ENCODE measurements around the gene MYLK4.
A peak's percentile ranks its signal among the peaks of the same experiment; 100 is the strongest.

Gene MYLK4

GRCh38 chr6:2625581-2625980 is 125.1 kb downstream of the MYLK4 start:
- Histone ChIP-seq H3K9ac (ENCODE audit: low read depth in 1 of 2, low read length in 2 of 2) (no peak overlapping the region), H3K27me3 (ENCODE audit: control insufficient read depth in 2 of 2, insufficient read depth in 2 of 2, low read length in 2 of 2) (no peaks in the 10 kb centered on the region), H3K9me3 (ENCODE audit: control insufficient read depth in 2 of 2, low read length in 2 of 2) (no peaks in the 10 kb centered on the region), H3K4me1 (ENCODE audit: control insufficient read depth in 2 of 2, insufficient read depth in 2 of 2, low read length in 2 of 2) (peaks cover 0 to 6% of the 10 kb centered on the region in 2 donors), H3K4me3 (ENCODE audit: low read length in 2 of 2) (no peak overlapping the region), H3K36me3 (ENCODE audit: control insufficient read depth in 2 of 2, insufficient read depth in 2 of 2, low read length in 2 of 2) (no peaks in the 10 kb centered on the region), H3K27ac (ENCODE audit: low read depth in 2 of 2, low read length in 2 of 2) (peak overlapping the region in 1 of 2 donors; percentile 54)

- no peaks in the 10 kb centered on the region for H3K27me3 ChIP-seq (ENCODE audit: control insufficient read depth in 2 of 2, insufficient read depth in 2 of 2, low read length in 2 of 2)
- no peaks in the 10 kb centered on the region for H3K9me3 ChIP-seq (ENCODE audit: control insufficient read depth in 2 of 2, low read length in 2 of 2)
- H3K27ac ChIP-seq (ENCODE audit: low read depth in 2 of 2, low read length in 2 of 2), result no peak overlapping the region
- H3K9ac ChIP-seq (ENCODE audit: low read depth in 1 of 2, low read length in 2 of 2), result peak overlapping the region in 1 of 2 donors; percentile 28
- H3K4me3 ChIP-seq (ENCODE audit: low read length in 2 of 2), result no peak overlapping the region
- no peaks in the 10 kb centered on the region for H3K36me3 ChIP-seq (ENCODE audit: control insufficient read depth in 2 of 2, insufficient read depth in 2 of 2, low read length in 2 of 2)
- peaks cover 0 to 6% of the 10 kb centered on the region in 2 donors for H3K4me1 ChIP-seq (ENCODE audit: control insufficient read depth in 2 of 2, insufficient read depth in 2 of 2, low read length in 2 of 2)
These were observed 126.5 kb downstream of the MYLK4 start for GRCh38 chr6:2624177-2624576.

GRCh38 chr6:2623295-2623694 is 127.4 kb downstream of the MYLK4 start:
- peaks cover 0 to 2% of the 10 kb centered on the region in 2 donors for H3K27me3 ChIP-seq (ENCODE audit: control insufficient read depth in 2 of 2, insufficient read depth in 2 of 2, low read length in 2 of 2)
- peak overlapping the region in 1 of 2 donors; percentile 23 for H3K9ac ChIP-seq (ENCODE audit: low read depth in 1 of 2, low read length in 2 of 2)
- peaks cover 0 to 6% of the 10 kb centered on the region in 2 donors for H3K4me1 ChIP-seq (ENCODE audit: control insufficient read depth in 2 of 2, insufficient read depth in 2 of 2, low read length in 2 of 2)
- H3K9me3 ChIP-seq (ENCODE audit: control insufficient read depth in 2 of 2, low read length in 2 of 2), result no peaks in the 10 kb centered on the region
- peak overlapping the region; percentile 11 to 63 for H3K27ac ChIP-seq (ENCODE audit: low read depth in 2 of 2, low read length in 2 of 2)
- H3K36me3 ChIP-seq (ENCODE audit: control insufficient read depth in 2 of 2, insufficient read depth in 2 of 2, low read length in 2 of 2), result no peaks in the 10 kb centered on the region
- no peak overlapping the region for H3K4me3 ChIP-seq (ENCODE audit: low read length in 2 of 2)

GRCh38 chr6:2622671-2623070 is 128.1 kb downstream of the MYLK4 start:
- no peaks in the 10 kb centered on the region for H3K36me3 ChIP-seq (ENCODE audit: control insufficient read depth in 2 of 2, insufficient read depth in 2 of 2, low read length in 2 of 2)
- H3K27me3 ChIP-seq (ENCODE audit: control insufficient read depth in 2 of 2, insufficient read depth in 2 of 2, low read length in 2 of 2), result peaks cover 0 to 2% of the 10 kb centered on the region in 2 donors
- no peaks in the 10 kb centered on the region for H3K9me3 ChIP-seq (ENCODE audit: control insufficient read depth in 2 of 2, low read length in 2 of 2)
- peak overlapping the region in 1 of 2 donors; percentile 63 for H3K27ac ChIP-seq (ENCODE audit: low read depth in 2 of 2, low read length in 2 of 2)
- no peak overlapping the region for H3K4me3 ChIP-seq (ENCODE audit: low read length in 2 of 2)
- peaks cover 0 to 6% of the 10 kb centered on the region in 2 donors for H3K4me1 ChIP-seq (ENCODE audit: control insufficient read depth in 2 of 2, insufficient read depth in 2 of 2, low read length in 2 of 2)
- H3K9ac ChIP-seq (ENCODE audit: low read depth in 1 of 2, low read length in 2 of 2), result no peak overlapping the region

GRCh38 chr6:2619651-2620050 is 131.1 kb downstream of the MYLK4 start:
- Histone ChIP-seq H3K27me3 (ENCODE audit: control insufficient read depth in 2 of 2, insufficient read depth in 2 of 2, low read length in 2 of 2) (peaks cover 0 to 2% of the 10 kb centered on the region in 2 donors), H3K4me1 (ENCODE audit: control insufficient read depth in 2 of 2, insufficient read depth in 2 of 2, low read length in 2 of 2) (peaks cover 0 to 6% of the 10 kb centered on the region in 2 donors), H3K9me3 (ENCODE audit: control insufficient read depth in 2 of 2, low read length in 2 of 2) (no peaks in the 10 kb centered on the region), H3K4me3 (ENCODE audit: low read length in 2 of 2) (no peak overlapping the region), H3K36me3 (ENCODE audit: control insufficient read depth in 2 of 2, insufficient read depth in 2 of 2, low read length in 2 of 2) (no peaks in the 10 kb centered on the region), H3K27ac (ENCODE audit: low read depth in 2 of 2, low read length in 2 of 2) (no peak overlapping the region), H3K9ac (ENCODE audit: low read depth in 1 of 2, low read length in 2 of 2) (no peak overlapping the region)

GRCh38 chr6:2617729-2618128 is 133.0 kb downstream of the MYLK4 start:
- peaks cover 0 to 2% of the 10 kb centered on the region in 2 donors for H3K9me3 ChIP-seq (ENCODE audit: control insufficient read depth in 2 of 2, low read length in 2 of 2)
- H3K4me3 ChIP-seq (ENCODE audit: low read length in 2 of 2), result no peak overlapping the region
- peaks cover 0 to 2% of the 10 kb centered on the region in 2 donors for H3K27me3 ChIP-seq (ENCODE audit: control insufficient read depth in 2 of 2, insufficient read depth in 2 of 2, low read length in 2 of 2)
- no peaks in the 10 kb centered on the region for H3K36me3 ChIP-seq (ENCODE audit: control insufficient read depth in 2 of 2, insufficient read depth in 2 of 2, low read length in 2 of 2)
- no peaks in the 10 kb centered on the region for H3K4me1 ChIP-seq (ENCODE audit: control insufficient read depth in 2 of 2, insufficient read depth in 2 of 2, low read length in 2 of 2)
- no peak overlapping the region for H3K9ac ChIP-seq (ENCODE audit: low read depth in 1 of 2, low read length in 2 of 2)
- H3K27ac ChIP-seq (ENCODE audit: low read depth in 2 of 2, low read length in 2 of 2), result no peak overlapping the region

- H3K4me1 ChIP-seq (ENCODE audit: control insufficient read depth in 2 of 2, insufficient read depth in 2 of 2, low read length in 2 of 2), result no peaks in the 10 kb centered on the region
- peaks cover 0 to 2% of the 10 kb centered on the region in 2 donors for H3K27me3 ChIP-seq (ENCODE audit: control insufficient read depth in 2 of 2, insufficient read depth in 2 of 2, low read length in 2 of 2)
- no peak overlapping the region for H3K9ac ChIP-seq (ENCODE audit: low read depth in 1 of 2, low read length in 2 of 2)
- H3K9me3 ChIP-seq (ENCODE audit: control insufficient read depth in 2 of 2, low read length in 2 of 2), result peaks cover 0 to 2% of the 10 kb centered on the region in 2 donors
- no peaks in the 10 kb centered on the region for H3K36me3 ChIP-seq (ENCODE audit: control insufficient read depth in 2 of 2, insufficient read depth in 2 of 2, low read length in 2 of 2)
- H3K4me3 ChIP-seq (ENCODE audit: low read length in 2 of 2), result no peak overlapping the region
- H3K27ac ChIP-seq (ENCODE audit: low read depth in 2 of 2, low read length in 2 of 2), result no peak overlapping the region
These were observed 133.9 kb downstream of the MYLK4 start for GRCh38 chr6:2616811-2617210.

GRCh38 chr6:2615251-2615650 is 135.5 kb downstream of the MYLK4 start:
- Histone ChIP-seq H3K4me3 (ENCODE audit: low read length in 2 of 2) (no peak overlapping the region), H3K27me3 (ENCODE audit: control insufficient read depth in 2 of 2, insufficient read depth in 2 of 2, low read length in 2 of 2) (peaks cover 0 to 2% of the 10 kb centered on the region in 2 donors), H3K36me3 (ENCODE audit: control insufficient read depth in 2 of 2, insufficient read depth in 2 of 2, low read length in 2 of 2) (no peaks in the 10 kb centered on the region), H3K4me1 (ENCODE audit: control insufficient read depth in 2 of 2, insufficient read depth in 2 of 2, low read length in 2 of 2) (no peaks in the 10 kb centered on the region), H3K9me3 (ENCODE audit: control insufficient read depth in 2 of 2, low read length in 2 of 2) (peaks cover 0 to 2% of the 10 kb centered on the region in 2 donors), H3K9ac (ENCODE audit: low read depth in 1 of 2, low read length in 2 of 2) (no peak overlapping the region), H3K27ac (ENCODE audit: low read depth in 2 of 2, low read length in 2 of 2) (no peak overlapping the region)

GRCh38 chr6:2614846-2615245 is 135.9 kb downstream of the MYLK4 start:
- Histone ChIP-seq H3K9ac (ENCODE audit: low read depth in 1 of 2, low read length in 2 of 2) (no peak overlapping the region), H3K4me3 (ENCODE audit: low read length in 2 of 2) (no peak overlapping the region), H3K27ac (ENCODE audit: low read depth in 2 of 2, low read length in 2 of 2) (no peak overlapping the region), H3K27me3 (ENCODE audit: control insufficient read depth in 2 of 2, insufficient read depth in 2 of 2, low read length in 2 of 2) (peaks cover 0 to 2% of the 10 kb centered on the region in 2 donors), H3K4me1 (ENCODE audit: control insufficient read depth in 2 of 2, insufficient read depth in 2 of 2, low read length in 2 of 2) (no peaks in the 10 kb centered on the region), H3K36me3 (ENCODE audit: control insufficient read depth in 2 of 2, insufficient read depth in 2 of 2, low read length in 2 of 2) (no peaks in the 10 kb centered on the region), H3K9me3 (ENCODE audit: control insufficient read depth in 2 of 2, low read length in 2 of 2) (peaks cover 0 to 2% of the 10 kb centered on the region in 2 donors)

- H3K27me3 ChIP-seq (ENCODE audit: control insufficient read depth in 2 of 2, insufficient read depth in 2 of 2, low read length in 2 of 2), result peaks cover 0 to 2% of the 10 kb centered on the region in 2 donors
- H3K4me3 ChIP-seq (ENCODE audit: low read length in 2 of 2), result no peak overlapping the region
- H3K36me3 ChIP-seq (ENCODE audit: control insufficient read depth in 2 of 2, insufficient read depth in 2 of 2, low read length in 2 of 2), result no peaks in the 10 kb centered on the region
- peaks cover 0 to 2% of the 10 kb centered on the region in 2 donors for H3K9me3 ChIP-seq (ENCODE audit: control insufficient read depth in 2 of 2, low read length in 2 of 2)
- no peak overlapping the region for H3K9ac ChIP-seq (ENCODE audit: low read depth in 1 of 2, low read length in 2 of 2)
- no peak overlapping the region for H3K27ac ChIP-seq (ENCODE audit: low read depth in 2 of 2, low read length in 2 of 2)
- no peaks in the 10 kb centered on the region for H3K4me1 ChIP-seq (ENCODE audit: control insufficient read depth in 2 of 2, insufficient read depth in 2 of 2, low read length in 2 of 2)
These were observed 136.6 kb downstream of the MYLK4 start for GRCh38 chr6:2614155-2614554.

All from mucosa of rectum (tissue), 2 donors.